SK-N-SH (cell line): ENCODE data around the gene OGDH. TPM values are rescaled to one million over a fixed set of nuclear protein-coding genes. Genes with fewer than 3 reads are reported as not detected.

Experiments
- CTCF ChIA-PET: fragments of 300-600, 350-600 bp; formaldehyde crosslinking; extraction: SDS; loops from one replicate; lab custom pipeline; 2021; lab: Yijun Ruan, JAX
- POLR2A ChIA-PET: fragments of 350-600 bp; sonication (Branson Sonifier 250); formaldehyde crosslinking; extraction: SDS; loops from one replicate; lab custom pipeline; 2020; ENCODE audit warnings: antibody characterized with exemption, inconsistent platforms; lab: Yijun Ruan, JAX
- DNase-seq: peaks from one replicate; pipeline ENCODE4 v3.0.0; 2012
- H2AFZ ChIP-seq: fragments of 200-600 bp; sonication (generic); 2 replicates; pipeline ENCODE4 v1.8.1; 2016; ENCODE audit warnings: antibody characterized with exemption, mild to moderate bottlenecking, low read depth
- H3F3A ChIP-seq: fragments of 200-600 bp; sonication (generic); replicated peaks from 2 replicates; pipeline ENCODE3; 2016; ENCODE audit warnings: antibody characterized with exemption, mild to moderate bottlenecking; ENCODE audit not compliant: insufficient read depth
- H3K27ac ChIP-seq, 2 experiments: fragments of 200-500 bp in 1 of 2; fragments of 200-600 bp in 1 of 2; sonication (Bioruptor generic) in 1 of 2; sonication (generic), shearing (Covaris generic) in 1 of 2; 2 replicates each; pipeline versions ENCODE4 v1.5.1 to v1.6.1; 2014 to 2016; ENCODE audit warnings: low read depth in 2 of 2, inconsistent platforms in 1 of 2, low read length in 1 of 2, mild to moderate bottlenecking in 1 of 2, mixed read lengths in 1 of 2
- H3K27me3 ChIP-seq: fragments of 200-600 bp; sonication (generic), shearing (Covaris generic); 2 replicates; pipeline ENCODE4 v1.6.1; 2016; ENCODE audit warnings: mixed run types; ENCODE audit not compliant: insufficient read depth
- H3K36me3 ChIP-seq, 2 experiments: fragments of 200-500 bp in 1 of 2; fragments of 200-600 bp in 1 of 2; sonication (Bioruptor generic) in 1 of 2; sonication (generic) in 1 of 2; replicated peaks in 1 of 2; 2 replicates each; pipeline versions ENCODE3 to v1.5.1; 2014 to 2016; ENCODE audit warnings: low read length in 1 of 2, mild to moderate bottlenecking in 1 of 2; ENCODE audit not compliant: insufficient read depth in 2 of 2, control insufficient read depth in 1 of 2
- H3K4me1 ChIP-seq, 2 experiments: fragments of 200-500 bp in 1 of 2; fragments of 200-600 bp in 1 of 2; sonication (Bioruptor generic) in 1 of 2; sonication (generic), shearing (Covaris generic) in 1 of 2; 2 replicates each; pipeline versions ENCODE4 v1.5.1 to v1.6.1; 2014 to 2016; ENCODE audit warnings: low read depth in 1 of 2, low read length in 1 of 2, mixed run types in 1 of 2; ENCODE audit not compliant: insufficient read depth in 2 of 2, control insufficient read depth in 1 of 2
- H3K4me2 ChIP-seq: fragments of 200-600 bp; sonication (generic), shearing (Covaris generic); 2 replicates; pipeline ENCODE4 v1.6.1; 2017; ENCODE audit warnings: mixed run types
- H3K4me3 ChIP-seq, 2 experiments: fragments of 200-500 bp in 1 of 2; fragments of 200-600 bp in 1 of 2; sonication (Bioruptor generic) in 1 of 2; sonication (generic), shearing (Covaris generic) in 1 of 2; 2 replicates each; pipeline versions ENCODE4 v1.5.1 to v1.8.1; 2014 to 2016; ENCODE audit warnings: low read depth in 2 of 2, inconsistent platforms in 1 of 2, low read length in 1 of 2, mild to moderate bottlenecking in 1 of 2, mixed read lengths in 1 of 2, moderate library complexity in 1 of 2
- H3K79me2 ChIP-seq: fragments of 200-600 bp; sonication (generic); 2 replicates; pipeline ENCODE4 v1.8.1; 2017; ENCODE audit warnings: mild to moderate bottlenecking; ENCODE audit not compliant: insufficient read depth
- H3K9ac ChIP-seq: fragments of 200-600 bp; sonication (generic); 2 replicates; pipeline ENCODE4 v1.6.1; 2017; ENCODE audit warnings: mixed run types
- H3K9me2 ChIP-seq: fragments of 200-600 bp; sonication (generic); 2 replicates; pipeline ENCODE4 v1.6.1; 2017; ENCODE audit warnings: mixed run types
- H3K9me3 ChIP-seq: fragments of 200-600 bp; sonication (generic); 2 replicates; pipeline ENCODE4 v1.6.1; 2017; ENCODE audit warnings: mixed run types, mild to moderate bottlenecking, moderate library complexity
- H4K20me1 ChIP-seq: fragments of 200-600 bp; sonication (generic); 2 replicates; pipeline ENCODE4 v1.6.1; 2017; ENCODE audit warnings: mild to moderate bottlenecking, mixed run types; ENCODE audit not compliant: insufficient read depth
- CHD2 ChIP-seq: fragments of 150-350 bp; IDR thresholded peaks from 2 replicates; pipeline ENCODE4 v1.6.1; 2018; ENCODE audit warnings: low read length; ENCODE audit not compliant: partially characterized antibody
- EZH2phosphoT487 ChIP-seq: fragments of 200-600 bp; sonication (generic); IDR thresholded peaks from 2 replicates; pipeline ENCODE4 v1.6.1; 2017; ENCODE audit warnings: low read depth, mixed run types, mild to moderate bottlenecking, antibody characterized with exemption, moderate library complexity, borderline replicate concordance
- FOSL2 ChIP-seq: IDR thresholded peaks from 2 replicates; pipeline ENCODE4 v1.4.0; 2012; ENCODE audit warnings: low read depth, mild to moderate bottlenecking, moderate library complexity, borderline replicate concordance
- FOXJ3 ChIP-seq: sonication (generic); formaldehyde crosslinking; IDR thresholded peaks from 2 replicates; pipeline ENCODE4 v1.5.1; 2020; ENCODE audit warnings: mild to moderate bottlenecking, missing genetic modification reagents
- FOXM1 ChIP-seq: IDR thresholded peaks from 2 replicates; pipeline ENCODE4 v1.4.0; 2012; ENCODE audit warnings: low read depth, mild to moderate bottlenecking
- GABPA ChIP-seq: IDR thresholded peaks from 2 replicates; pipeline ENCODE4 v1.4.0; 2012; ENCODE audit warnings: low read depth, mild to moderate bottlenecking
- JUND ChIP-seq: IDR thresholded peaks from 2 replicates; pipeline ENCODE4 v1.4.0; 2012
- MEF2A ChIP-seq: IDR thresholded peaks from 2 replicates; pipeline ENCODE4 v1.4.0; 2012; ENCODE audit warnings: low read depth, borderline replicate concordance
- MXI1 ChIP-seq: IDR thresholded peaks from 2 replicates; pipeline ENCODE4 v1.6.1; 2012; ENCODE audit warnings: mild to moderate bottlenecking, low read depth, low read length, improper control_type of control experiment
- POLR2AphosphoS5 ChIP-seq: IDR thresholded peaks from 2 replicates; pipeline ENCODE4 v1.6.1; 2012; ENCODE audit warnings: low read depth, low read length
- RAD21 ChIP-seq: IDR thresholded peaks from 2 replicates; pipeline ENCODE4 v1.6.1; 2012; ENCODE audit warnings: mild to moderate bottlenecking, low read length
- RFX5 ChIP-seq: IDR thresholded peaks from 2 replicates; pipeline ENCODE4 v1.6.1; 2012; ENCODE audit warnings: mild to moderate bottlenecking, improper control_type of control experiment, low read length
- TAF1 ChIP-seq: IDR thresholded peaks from 2 replicates; pipeline ENCODE4 v1.6.1; 2012; ENCODE audit warnings: low read depth, mild to moderate bottlenecking, low read length, moderate library complexity, borderline replicate concordance
- WGBS: methylation state at CpG from one replicate; pipeline ENCODE4 v1.1.6; 2017; ENCODE audit warnings: low lambda C conversion rate; 5-methylcytosine and 5-hydroxymethylcytosine counted together
- polyA plus RNA-seq, 3 experiments: library from polyadenylated mRNA; depleted of rRNA; stranded (reverse); fragments of >200 nt; gene quantifications; 2 replicates each; pipeline ENCODE4 v1.2.3, GENCODE V29; 2012
- TF ChIP-seq, protein P1 (sequence below): fragments of 200-600 bp; sonication (generic); IDR thresholded peaks from 2 replicates; pipeline ENCODE4 v1.6.1; 2017; ENCODE audit warnings: antibody characterized with exemption, mild to moderate bottlenecking, moderate library complexity
- TF ChIP-seq, protein P2 (sequence below): IDR thresholded peaks from 2 replicates; pipeline ENCODE4 v1.4.0; 2012; ENCODE audit warnings: low read depth
- TF ChIP-seq, protein P3 (sequence below): fragments of 150-350 bp; IDR thresholded peaks from 2 replicates; pipeline ENCODE4 v1.6.1; 2016; ENCODE audit warnings: mild to moderate bottlenecking, low read depth, low read length

The OGDH gene
- polyA plus RNA-seq, 1 of the 3 experiments (the other 2 are of a cell fraction), result 69.4 TPM

DNA sequence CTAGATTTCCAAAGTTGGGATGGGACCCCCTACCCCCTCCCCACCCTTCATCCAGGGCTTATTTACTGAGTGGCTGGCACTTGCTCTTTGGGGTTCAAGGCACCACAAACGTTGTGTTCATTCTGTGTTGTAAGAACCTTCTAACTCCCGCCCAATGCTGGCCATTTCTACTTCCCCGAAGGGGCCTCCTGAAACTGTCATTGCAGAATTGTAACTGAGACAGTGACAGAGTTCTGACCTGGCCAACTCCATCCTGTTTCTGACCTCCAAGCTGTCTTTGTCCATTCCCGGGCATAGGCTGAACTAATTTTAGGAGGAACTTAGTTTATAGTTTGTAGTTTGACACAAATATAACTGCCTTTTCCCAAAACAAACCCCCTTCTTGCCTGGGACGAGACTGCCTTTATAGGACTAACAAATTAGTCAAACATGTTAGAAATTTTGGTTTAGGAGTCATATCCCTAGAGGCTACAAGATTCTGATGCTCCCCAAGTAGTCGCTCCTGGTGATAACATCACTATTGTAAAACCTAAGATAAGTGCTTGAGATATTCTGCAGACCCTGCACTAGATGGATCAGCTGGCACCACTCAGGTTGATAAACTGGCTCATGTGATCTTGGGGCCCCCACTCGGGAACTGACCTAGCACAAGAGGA, 107.4 kb downstream of the OGDH start:
- Histone ChIP-seq H3K27ac (no peak overlapping the region), H3K36me3 (peaks cover 0 to 12% of the 10 kb centered on the region in 2 experiments), H4K20me1 (no peaks in the 10 kb centered on the region), H3K27me3 (no peaks in the 10 kb centered on the region), H3F3A (no peaks in the 10 kb centered on the region), H3K4me1 (no peaks in the 10 kb centered on the region; a peak in 1 of 4 replicates), H3K9me3 (no peaks in the 10 kb centered on the region), H3K79me2 (no peaks in the 10 kb centered on the region), H3K4me3 (no peak overlapping the region), H2AFZ (no peak overlapping the region), H3K9ac (no peak overlapping the region), H3K9me2 (no peaks in the 10 kb centered on the region), H3K4me2 (no peak overlapping the region)
- TF ChIP-seq MEF2A (no peak), JUND (no peak), EZH2phosphoT487 (no peak), GABPA (no peak), MXI1 (no peak), TAF1 (no peak), CHD2 (no peak), RFX5 (no peak), FOXJ3 (CRISPR knock-in tag) (no peak), RAD21 (no peak), FOXM1 (no peak), POLR2AphosphoS5 (no peak), FOSL2 (no peak)
- TF ChIP-seq, protein P1, sequence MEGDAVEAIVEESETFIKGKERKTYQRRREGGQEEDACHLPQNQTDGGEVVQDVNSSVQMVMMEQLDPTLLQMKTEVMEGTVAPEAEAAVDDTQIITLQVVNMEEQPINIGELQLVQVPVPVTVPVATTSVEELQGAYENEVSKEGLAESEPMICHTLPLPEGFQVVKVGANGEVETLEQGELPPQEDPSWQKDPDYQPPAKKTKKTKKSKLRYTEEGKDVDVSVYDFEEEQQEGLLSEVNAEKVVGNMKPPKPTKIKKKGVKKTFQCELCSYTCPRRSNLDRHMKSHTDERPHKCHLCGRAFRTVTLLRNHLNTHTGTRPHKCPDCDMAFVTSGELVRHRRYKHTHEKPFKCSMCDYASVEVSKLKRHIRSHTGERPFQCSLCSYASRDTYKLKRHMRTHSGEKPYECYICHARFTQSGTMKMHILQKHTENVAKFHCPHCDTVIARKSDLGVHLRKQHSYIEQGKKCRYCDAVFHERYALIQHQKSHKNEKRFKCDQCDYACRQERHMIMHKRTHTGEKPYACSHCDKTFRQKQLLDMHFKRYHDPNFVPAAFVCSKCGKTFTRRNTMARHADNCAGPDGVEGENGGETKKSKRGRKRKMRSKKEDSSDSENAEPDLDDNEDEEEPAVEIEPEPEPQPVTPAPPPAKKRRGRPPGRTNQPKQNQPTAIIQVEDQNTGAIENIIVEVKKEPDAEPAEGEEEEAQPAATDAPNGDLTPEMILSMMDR, result no peak
- TF ChIP-seq, protein P2, sequence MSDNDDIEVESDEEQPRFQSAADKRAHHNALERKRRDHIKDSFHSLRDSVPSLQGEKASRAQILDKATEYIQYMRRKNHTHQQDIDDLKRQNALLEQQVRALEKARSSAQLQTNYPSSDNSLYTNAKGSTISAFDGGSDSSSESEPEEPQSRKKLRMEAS, result no peak
- TF ChIP-seq, protein P3, sequence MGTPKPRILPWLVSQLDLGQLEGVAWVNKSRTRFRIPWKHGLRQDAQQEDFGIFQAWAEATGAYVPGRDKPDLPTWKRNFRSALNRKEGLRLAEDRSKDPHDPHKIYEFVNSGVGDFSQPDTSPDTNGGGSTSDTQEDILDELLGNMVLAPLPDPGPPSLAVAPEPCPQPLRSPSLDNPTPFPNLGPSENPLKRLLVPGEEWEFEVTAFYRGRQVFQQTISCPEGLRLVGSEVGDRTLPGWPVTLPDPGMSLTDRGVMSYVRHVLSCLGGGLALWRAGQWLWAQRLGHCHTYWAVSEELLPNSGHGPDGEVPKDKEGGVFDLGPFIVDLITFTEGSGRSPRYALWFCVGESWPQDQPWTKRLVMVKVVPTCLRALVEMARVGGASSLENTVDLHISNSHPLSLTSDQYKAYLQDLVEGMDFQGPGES, result no peak
- ChIA-PET CTCF (interaction anchor here (1.9 kb wide), 1 partner anchor 12 kb away, joined by 7 read pairs; no protein-coding TSS in a partner anchor), POLR2A (no interaction called here)
- no peak for DNase-seq
- WGBS, result 45% methylated on average over 7 of the region's 7 CpGs
